ENCODE data around the gene CYP21A2.

DNA sequence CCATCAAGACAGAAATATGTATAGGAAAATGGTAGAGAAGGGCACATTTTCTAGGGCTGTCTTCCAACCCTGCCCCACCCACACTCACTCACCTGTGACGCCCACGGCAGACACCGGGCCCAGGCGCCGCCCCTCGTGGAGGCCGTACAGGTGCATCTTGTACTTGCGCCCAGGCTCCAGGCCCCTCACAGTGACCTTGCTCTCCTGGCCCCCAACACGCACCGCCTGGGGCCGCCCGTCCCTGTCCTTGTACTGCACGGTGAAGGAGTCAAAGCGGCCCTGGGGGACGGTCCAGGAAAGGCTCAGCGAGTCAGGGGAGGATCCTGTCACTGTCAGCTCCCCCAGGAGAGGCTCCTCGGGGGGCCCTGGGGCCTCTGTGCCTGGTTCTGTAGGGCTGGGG, 19.8 kb downstream of the CYP21A2 start:
- TF ChIP-seq EZH2 (optimal IDR thresholded peaks at IDR 0.05; ENCODE audit: low read depth, low read length), result no peak
- TF ChIP-seq, protein P1, sequence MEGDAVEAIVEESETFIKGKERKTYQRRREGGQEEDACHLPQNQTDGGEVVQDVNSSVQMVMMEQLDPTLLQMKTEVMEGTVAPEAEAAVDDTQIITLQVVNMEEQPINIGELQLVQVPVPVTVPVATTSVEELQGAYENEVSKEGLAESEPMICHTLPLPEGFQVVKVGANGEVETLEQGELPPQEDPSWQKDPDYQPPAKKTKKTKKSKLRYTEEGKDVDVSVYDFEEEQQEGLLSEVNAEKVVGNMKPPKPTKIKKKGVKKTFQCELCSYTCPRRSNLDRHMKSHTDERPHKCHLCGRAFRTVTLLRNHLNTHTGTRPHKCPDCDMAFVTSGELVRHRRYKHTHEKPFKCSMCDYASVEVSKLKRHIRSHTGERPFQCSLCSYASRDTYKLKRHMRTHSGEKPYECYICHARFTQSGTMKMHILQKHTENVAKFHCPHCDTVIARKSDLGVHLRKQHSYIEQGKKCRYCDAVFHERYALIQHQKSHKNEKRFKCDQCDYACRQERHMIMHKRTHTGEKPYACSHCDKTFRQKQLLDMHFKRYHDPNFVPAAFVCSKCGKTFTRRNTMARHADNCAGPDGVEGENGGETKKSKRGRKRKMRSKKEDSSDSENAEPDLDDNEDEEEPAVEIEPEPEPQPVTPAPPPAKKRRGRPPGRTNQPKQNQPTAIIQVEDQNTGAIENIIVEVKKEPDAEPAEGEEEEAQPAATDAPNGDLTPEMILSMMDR (IDR thresholded peaks at IDR 0.05; ENCODE audit: low read length), result no peak
- TF ChIP-seq EZH2phosphoT487 (IDR thresholded peaks at IDR 0.05; ENCODE audit: low read length), result no peak
